ENCODE results near the gene SHROOM3. TPM values are rescaled to one million over a fixed set of nuclear protein-coding genes. Genes with fewer than 3 reads are reported as not detected.

Gene SHROOM3
- total and polyA plus RNA-seq, 4 donors: 4.7 to 25.8 (median 8.7) TPM

DNA sequence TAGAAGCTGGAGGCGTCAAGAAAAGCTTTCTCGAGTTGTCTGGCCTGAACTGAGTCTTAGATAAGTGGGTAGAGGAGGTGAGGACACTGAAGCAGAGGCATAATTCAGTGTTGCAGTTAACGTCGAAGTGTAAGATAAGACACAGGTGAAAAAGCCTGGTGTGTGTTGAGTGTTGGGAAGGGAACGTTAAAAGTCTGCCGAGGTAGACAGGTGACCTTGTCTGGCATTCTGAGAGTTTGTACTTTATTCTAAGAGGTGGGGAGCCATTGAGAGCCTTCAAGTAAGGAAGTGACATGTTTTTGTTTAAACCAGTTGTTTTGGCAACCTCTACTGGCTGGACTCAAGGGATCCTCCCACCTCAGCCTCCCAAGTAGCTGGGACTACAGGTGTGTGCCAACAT is 219.1 kb downstream of the SHROOM3 start (continued):
- TF ChIP-seq, protein P1, sequence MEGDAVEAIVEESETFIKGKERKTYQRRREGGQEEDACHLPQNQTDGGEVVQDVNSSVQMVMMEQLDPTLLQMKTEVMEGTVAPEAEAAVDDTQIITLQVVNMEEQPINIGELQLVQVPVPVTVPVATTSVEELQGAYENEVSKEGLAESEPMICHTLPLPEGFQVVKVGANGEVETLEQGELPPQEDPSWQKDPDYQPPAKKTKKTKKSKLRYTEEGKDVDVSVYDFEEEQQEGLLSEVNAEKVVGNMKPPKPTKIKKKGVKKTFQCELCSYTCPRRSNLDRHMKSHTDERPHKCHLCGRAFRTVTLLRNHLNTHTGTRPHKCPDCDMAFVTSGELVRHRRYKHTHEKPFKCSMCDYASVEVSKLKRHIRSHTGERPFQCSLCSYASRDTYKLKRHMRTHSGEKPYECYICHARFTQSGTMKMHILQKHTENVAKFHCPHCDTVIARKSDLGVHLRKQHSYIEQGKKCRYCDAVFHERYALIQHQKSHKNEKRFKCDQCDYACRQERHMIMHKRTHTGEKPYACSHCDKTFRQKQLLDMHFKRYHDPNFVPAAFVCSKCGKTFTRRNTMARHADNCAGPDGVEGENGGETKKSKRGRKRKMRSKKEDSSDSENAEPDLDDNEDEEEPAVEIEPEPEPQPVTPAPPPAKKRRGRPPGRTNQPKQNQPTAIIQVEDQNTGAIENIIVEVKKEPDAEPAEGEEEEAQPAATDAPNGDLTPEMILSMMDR (IDR thresholded peaks at IDR 0.05; ENCODE audit: low read depth, low read length, missing input control): no peak
- TF ChIP-seq FOXA1 (IDR thresholded peaks at IDR 0.05): no peak

DNA sequence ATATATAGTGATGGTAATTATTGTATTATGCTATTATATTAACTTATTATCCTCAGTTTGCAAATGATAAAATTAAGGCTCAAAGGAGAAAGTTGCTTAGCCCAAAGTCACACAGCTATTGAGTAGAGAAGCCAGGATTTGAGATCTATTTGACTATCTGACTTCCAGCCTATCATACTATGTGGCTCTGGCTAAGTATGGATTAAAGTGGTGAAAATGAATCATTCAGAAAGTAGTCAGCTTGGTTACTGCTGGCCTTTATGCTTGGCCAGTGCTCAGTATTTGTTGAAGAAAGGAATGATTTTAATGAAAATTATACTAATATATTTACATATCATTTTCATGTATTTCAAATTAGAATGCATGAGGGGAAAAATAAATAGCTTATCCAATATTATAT is 219.8 kb downstream of the SHROOM3 start:
- H3K27ac ChIP-seq (ENCODE audit: low read depth in 1 of 2, low read length in 2 of 2): no peak overlapping the region
- no peaks in the 10 kb centered on the region for H3K36me3 ChIP-seq (ENCODE audit: control insufficient read depth in 4 of 4, insufficient read depth in 3 of 4, low read depth in 1 of 4, low read length in 3 of 4)
- H3K9ac ChIP-seq (ENCODE audit: low read depth in 1 of 2, low read length in 2 of 2): no peak overlapping the region
- TF ChIP-seq NR2F2 (IDR thresholded peaks at IDR 0.05) (no peak), RAD21 (IDR thresholded peaks at IDR 0.05) (no peak), YY1 (IDR thresholded peaks at IDR 0.05) (no peak), GABPA (IDR thresholded peaks at IDR 0.05 in 1 of 2, conservative IDR thresholded peaks at IDR 0.05 in 1 of 2) (no peak), JUND (IDR thresholded peaks at IDR 0.05) (no peak), FOXA2 (IDR thresholded peaks at IDR 0.05) (no peak), HNF4A (conservative IDR thresholded peaks at IDR 0.05) (no peak), HNF4G (IDR thresholded peaks at IDR 0.05) (no peak), TAF1 (conservative IDR thresholded peaks at IDR 0.05) (no peak)
- TF ChIP-seq, protein P2, sequence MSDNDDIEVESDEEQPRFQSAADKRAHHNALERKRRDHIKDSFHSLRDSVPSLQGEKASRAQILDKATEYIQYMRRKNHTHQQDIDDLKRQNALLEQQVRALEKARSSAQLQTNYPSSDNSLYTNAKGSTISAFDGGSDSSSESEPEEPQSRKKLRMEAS (IDR thresholded peaks at IDR 0.05): no peak
- TF ChIP-seq, protein P3, sequence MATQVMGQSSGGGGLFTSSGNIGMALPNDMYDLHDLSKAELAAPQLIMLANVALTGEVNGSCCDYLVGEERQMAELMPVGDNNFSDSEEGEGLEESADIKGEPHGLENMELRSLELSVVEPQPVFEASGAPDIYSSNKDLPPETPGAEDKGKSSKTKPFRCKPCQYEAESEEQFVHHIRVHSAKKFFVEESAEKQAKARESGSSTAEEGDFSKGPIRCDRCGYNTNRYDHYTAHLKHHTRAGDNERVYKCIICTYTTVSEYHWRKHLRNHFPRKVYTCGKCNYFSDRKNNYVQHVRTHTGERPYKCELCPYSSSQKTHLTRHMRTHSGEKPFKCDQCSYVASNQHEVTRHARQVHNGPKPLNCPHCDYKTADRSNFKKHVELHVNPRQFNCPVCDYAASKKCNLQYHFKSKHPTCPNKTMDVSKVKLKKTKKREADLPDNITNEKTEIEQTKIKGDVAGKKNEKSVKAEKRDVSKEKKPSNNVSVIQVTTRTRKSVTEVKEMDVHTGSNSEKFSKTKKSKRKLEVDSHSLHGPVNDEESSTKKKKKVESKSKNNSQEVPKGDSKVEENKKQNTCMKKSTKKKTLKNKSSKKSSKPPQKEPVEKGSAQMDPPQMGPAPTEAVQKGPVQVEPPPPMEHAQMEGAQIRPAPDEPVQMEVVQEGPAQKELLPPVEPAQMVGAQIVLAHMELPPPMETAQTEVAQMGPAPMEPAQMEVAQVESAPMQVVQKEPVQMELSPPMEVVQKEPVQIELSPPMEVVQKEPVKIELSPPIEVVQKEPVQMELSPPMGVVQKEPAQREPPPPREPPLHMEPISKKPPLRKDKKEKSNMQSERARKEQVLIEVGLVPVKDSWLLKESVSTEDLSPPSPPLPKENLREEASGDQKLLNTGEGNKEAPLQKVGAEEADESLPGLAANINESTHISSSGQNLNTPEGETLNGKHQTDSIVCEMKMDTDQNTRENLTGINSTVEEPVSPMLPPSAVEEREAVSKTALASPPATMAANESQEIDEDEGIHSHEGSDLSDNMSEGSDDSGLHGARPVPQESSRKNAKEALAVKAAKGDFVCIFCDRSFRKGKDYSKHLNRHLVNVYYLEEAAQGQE (IDR thresholded peaks at IDR 0.05): no peak
- TF ChIP-seq, protein P4, sequence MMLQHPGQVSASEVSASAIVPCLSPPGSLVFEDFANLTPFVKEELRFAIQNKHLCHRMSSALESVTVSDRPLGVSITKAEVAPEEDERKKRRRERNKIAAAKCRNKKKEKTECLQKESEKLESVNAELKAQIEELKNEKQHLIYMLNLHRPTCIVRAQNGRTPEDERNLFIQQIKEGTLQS (IDR thresholded peaks at IDR 0.05): no peak
- TF ChIP-seq, protein P5, sequence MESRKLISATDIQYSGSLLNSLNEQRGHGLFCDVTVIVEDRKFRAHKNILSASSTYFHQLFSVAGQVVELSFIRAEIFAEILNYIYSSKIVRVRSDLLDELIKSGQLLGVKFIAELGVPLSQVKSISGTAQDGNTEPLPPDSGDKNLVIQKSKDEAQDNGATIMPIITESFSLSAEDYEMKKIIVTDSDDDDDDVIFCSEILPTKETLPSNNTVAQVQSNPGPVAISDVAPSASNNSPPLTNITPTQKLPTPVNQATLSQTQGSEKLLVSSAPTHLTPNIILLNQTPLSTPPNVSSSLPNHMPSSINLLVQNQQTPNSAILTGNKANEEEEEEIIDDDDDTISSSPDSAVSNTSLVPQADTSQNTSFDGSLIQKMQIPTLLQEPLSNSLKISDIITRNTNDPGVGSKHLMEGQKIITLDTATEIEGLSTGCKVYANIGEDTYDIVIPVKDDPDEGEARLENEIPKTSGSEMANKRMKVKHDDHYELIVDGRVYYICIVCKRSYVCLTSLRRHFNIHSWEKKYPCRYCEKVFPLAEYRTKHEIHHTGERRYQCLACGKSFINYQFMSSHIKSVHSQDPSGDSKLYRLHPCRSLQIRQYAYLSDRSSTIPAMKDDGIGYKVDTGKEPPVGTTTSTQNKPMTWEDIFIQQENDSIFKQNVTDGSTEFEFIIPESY (IDR thresholded peaks at IDR 0.05): no peak
- TF ChIP-seq, protein P1 (IDR thresholded peaks at IDR 0.05; ENCODE audit: low read depth, low read length, missing input control): no peak
- no peaks in the 10 kb centered on the region for H3K9me3 ChIP-seq (ENCODE audit: control insufficient read depth in 4 of 4, low read length in 3 of 4)
- no peaks in the 10 kb centered on the region for H3K4me1 ChIP-seq (ENCODE audit: control insufficient read depth in 4 of 4, insufficient read depth in 4 of 4, low read length in 3 of 4)
- H3K4me3 ChIP-seq (ENCODE audit: low read depth in 1 of 3, low read length in 3 of 3): no peak overlapping the region
- H3K27me3 ChIP-seq (ENCODE audit: control insufficient read depth in 4 of 4, insufficient read depth in 4 of 4, low read length in 3 of 4): no peaks in the 10 kb centered on the region
- no peak for DNase-seq (ENCODE audit: low spot score)

Data from liver (tissue), 9 donors.